Measurements from ENCODE around the gene CAPN1.
"Not testable (repeated sequence)": the region's sequence is repeated elsewhere in the genome, so short reads cannot be mapped to it uniquely, and the experiment has no call there.

CAPN1 gene

GRCh38 chr11:65181569-65182257, at the start of gene CAPN1:
CAPN1 (plus strand) TSS chr11:65181928; CDS start chr11:65182702, 774 bp downstream.
- peak; percentile 33 to 52 for DNase-seq

DNA sequence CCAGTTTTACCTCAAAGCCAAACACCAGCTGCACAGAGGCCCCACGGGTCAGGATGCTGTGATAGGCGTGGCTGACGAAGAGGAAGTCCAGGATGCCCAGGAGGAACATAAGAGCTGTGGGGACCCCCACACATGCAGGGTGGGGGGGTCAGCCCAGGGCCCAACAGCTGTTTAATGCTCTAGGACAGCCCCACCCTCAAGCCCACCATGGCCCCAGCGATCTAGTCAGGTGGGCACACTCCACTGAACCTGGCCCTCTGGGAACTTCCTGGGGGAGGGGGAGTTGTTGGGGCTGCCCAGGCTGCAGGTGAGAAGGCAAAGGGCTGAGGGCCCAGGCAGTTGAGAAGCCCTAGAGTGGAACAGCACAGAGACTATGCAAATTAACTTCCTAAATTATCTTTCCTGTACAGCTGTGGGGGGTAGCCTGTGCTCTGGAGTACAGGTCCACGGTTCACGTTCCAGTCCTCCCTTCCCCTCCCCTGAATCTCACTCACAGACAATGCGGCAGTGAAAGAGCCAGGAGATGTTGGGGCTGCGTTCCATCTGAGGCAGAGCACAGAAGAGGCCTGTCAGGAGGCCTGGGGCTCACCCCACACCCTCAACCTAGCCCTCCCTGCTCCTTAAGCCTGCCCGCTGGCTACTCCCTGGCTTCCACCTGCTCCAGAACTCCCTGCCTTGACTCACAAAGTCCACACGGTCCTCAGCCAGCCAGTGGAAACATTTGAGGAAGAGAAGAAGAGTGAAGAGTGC, 49.3 kb upstream of the CAPN1 start:
- no peak for DNase-seq

DNA sequence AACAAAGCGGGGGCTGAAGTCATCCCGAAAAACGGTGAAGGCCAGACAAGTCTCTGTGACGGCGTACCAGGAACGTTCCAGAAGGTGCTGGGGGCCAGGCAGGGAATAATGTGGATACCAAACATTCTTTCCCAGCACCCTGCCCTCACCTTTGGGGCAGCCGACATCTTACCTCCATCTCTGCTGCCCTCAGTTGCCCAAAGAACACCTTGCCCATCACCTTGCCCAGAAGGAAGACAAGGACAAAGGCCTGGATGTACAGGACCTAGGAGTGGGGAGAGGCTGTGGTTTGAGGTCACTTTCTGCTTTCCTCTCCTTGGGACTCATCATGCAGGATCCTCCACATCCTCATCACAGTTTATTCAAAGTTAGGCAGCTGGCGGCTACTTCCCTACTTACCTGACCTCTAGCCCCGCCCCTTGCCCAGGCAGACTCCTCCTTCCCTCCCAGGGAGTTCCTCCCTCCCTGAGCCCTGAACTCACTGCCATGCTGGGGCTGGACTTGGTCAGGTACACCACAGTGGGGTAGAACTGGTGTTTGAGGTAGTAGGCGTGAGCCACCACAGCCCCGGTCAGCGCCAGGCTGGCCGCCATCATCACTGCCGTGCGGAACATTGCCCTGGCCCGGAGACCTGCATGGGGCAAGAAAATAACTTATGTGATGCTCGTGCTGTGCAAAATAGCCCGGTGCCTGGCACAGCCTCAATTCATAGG, 48.6 kb upstream of the CAPN1 start:
- peak in 1 of 2 donors; percentile 23 for DNase-seq

- DNase-seq = no peak
Measured at GRCh38 chr11:65133724-65134123, 48.0 kb upstream of the CAPN1 start.

DNA sequence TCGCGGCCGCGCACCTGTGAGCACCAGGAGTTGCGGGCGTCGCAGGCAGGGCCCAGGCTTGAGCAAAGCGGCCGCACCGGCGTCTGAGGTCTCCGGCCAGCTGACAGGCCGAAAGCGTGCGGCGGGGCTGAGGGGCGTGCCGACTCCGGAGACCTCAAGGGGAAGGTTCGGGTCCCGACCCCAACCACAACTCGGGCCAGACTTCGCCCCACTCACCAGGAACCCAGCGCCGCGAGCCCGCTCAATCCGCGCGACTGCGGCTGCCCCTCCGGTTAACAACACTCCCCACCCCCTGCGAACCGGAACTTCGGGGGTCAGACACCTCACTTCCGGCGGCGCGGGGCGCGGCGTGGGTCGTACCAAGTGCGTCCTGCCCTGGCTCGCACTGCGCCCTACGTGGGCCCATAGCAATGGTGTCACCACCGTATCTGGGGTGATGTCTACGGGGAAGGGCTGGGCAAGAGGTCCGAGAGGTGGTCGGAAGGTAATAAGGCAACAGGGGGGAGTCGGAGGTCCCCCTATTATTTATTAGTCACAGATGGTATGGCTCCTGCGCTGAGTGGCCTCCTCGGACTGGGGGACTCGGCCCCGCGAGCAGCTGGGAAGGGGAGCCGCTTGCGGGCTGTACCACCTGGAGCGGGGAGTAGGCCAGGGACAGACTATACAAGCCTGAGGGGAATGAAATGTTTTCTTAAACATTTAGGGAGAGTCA, 47.3 kb upstream of the CAPN1 start, which contains the start of gene SYVN1:
Gene SYVN1, minus strand, starts transcription at position 280 of the 712 bp plus-strand sequence. CDS start 918 bp downstream, outside the sequence.
- DNase-seq = peak; percentile 87

GRCh38 chr11:65134952-65135632, 46.6 kb upstream of the CAPN1 start:
- DNase-seq = peak; percentile 89 to 93

- no peak for DNase-seq
Measured at GRCh38 chr11:65135633-65136145, 46.0 kb upstream of the CAPN1 start.

GRCh38 chr11:65136515-65137096, 45.1 kb upstream of the CAPN1 start:
- no peak for DNase-seq

GRCh38 chr11:65141896-65142494, 39.7 kb upstream of the CAPN1 start:
- no peak for DNase-seq

DNA sequence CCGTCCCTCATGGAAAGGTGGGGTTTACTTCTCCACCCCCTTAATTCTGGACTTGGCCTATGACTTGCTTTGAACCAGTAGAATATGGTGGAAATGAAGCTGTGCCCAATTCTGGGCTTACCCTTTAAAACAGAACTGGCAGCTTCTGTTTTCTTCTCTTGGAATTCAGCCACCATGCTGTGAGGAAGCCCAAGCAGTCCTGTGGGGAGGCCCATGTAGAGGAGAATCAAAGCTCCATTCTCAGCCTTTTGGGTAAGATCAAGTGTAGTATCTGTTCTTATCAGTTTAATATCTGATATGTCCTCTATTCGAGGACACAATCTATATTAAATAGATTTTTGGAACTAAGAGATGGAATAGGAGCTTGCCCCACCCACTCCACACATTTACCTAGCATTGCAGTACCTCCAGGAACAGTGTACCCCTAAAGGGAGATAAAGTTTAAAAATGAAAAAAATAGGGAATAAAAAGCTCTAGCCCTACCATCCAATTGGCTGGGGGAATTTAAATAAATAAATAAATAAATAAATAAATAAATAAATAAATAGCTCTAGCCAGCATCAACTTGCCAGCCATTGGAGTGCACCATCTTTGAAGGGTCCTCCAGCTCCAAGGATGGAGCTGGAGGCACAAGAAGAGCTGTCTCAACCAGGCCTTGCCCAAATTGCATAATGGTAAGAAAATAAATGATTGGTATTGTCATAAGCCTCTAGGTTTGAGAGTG, 34.2 kb upstream of the CAPN1 start:
- DNase-seq = no peak

GRCh38 chr11:65148657-65149056, 33.1 kb upstream of the CAPN1 start:
- no peak for DNase-seq

DNA sequence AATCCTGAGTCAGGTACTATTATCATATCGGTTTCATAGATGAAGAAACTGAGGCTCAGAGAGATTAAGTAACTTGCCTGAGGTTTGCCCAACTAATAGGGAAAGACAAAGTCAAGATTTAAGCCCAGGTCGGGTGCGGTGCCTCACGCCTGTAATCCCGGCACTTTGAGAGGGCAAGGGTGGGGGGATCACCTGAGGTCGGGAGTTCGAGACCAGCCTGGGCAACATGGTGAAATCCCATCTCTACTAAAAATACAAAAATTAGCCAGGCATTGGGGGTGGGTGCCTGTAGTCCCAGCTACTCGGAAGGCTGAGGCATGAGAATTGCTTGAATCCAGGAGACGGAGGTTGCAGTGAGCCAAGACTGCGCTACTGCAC, 31.6 kb upstream of the CAPN1 start:
- not testable (repeated sequence) for DNase-seq

DNA sequence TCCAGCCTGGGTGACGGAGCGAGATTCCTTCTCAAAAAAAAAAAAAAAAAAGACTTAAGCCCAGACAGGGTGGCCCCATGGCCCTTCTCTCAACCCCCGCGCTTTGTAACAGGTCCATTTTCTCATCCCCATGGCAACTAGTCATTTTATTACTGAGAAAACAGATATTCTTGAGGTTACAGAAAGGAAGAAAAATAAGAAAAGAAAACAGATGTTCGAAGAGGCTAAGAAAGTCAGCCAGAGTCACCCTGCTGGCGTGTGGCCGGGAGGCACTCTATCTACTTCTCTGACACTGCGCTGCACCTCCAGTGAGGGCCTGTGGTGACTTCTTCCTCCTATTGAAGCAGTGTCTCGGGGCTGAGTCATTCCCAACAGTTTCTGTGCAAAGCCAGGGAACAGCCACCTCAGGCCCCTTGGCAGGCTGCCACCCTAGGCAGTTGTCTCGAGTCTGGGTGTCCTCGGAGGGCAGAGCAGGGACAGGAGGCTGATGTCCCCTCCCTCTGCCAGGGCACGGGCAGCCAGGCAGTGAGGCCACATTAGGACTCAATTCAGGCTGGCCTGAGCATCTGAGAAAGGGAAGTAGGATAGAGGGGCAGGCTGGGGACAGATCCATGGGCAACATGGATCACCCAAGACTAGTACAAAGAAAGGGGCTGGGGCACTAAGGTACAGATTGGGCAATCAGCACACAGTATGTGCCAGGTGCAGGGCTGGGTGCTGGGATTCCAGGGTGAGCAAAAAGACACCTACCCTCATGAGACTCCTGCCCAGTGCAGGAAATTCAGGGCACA, 31.0 kb upstream of the CAPN1 start:
- peak; percentile 81 to 83 for DNase-seq

DNA sequence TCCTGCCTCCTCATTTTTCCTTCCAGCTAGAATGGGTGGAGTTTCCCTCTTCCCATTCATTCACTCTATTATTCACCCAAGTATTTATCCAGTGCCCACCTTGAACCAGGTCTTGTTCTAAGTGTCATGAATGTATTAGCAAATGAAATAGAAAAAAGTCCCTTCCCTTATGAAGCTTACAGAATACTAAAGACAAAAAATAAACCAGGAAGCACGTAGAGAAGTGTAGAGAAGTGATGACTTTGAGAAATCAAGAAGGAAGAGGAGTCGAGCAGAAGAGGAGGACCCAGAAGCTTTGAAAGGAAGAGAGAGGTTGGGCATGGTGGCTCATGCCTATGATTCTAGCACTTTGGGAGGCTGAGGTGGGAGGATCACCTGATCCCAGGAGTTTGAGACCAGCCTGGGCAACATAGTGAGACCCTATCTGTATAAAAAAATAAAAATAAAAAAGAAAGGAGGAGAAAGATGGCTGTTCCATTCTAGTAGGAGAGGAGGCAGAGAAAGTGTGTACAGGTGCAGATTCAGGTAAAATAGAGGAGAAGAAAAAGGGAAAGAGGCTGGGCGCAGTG, 30.3 kb upstream of the CAPN1 start:
- peak in 1 of 2 donors; percentile 21 for DNase-seq

DNA sequence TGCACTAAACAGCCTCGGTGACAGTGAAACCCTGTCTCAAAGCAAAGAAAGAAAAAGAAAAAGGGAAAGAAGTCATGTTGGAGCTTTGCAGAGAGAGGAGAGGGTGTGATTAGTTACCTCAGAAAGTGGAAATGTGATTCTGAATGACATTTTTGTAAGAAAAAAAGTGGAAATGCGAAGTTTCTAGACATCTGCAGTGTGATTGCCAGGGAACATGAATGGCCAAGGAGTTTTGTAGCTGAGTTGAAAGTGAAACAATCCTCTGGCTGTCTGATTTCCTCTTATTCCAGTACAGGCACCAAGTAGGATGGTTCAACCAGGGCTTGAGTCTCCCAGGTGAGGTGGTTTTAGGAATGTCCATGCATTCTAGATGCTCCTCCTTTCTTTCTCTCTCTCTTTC, 29.6 kb upstream of the CAPN1 start:
- DNase-seq = peak in 1 of 2 donors; percentile 40

- peak in 1 of 2 donors; percentile 21 for DNase-seq
Measured at GRCh38 chr11:65156256-65156655, 25.5 kb upstream of the CAPN1 start.

- no peak for DNase-seq
Measured at GRCh38 chr11:65156926-65157325, 24.8 kb upstream of the CAPN1 start.

DNA sequence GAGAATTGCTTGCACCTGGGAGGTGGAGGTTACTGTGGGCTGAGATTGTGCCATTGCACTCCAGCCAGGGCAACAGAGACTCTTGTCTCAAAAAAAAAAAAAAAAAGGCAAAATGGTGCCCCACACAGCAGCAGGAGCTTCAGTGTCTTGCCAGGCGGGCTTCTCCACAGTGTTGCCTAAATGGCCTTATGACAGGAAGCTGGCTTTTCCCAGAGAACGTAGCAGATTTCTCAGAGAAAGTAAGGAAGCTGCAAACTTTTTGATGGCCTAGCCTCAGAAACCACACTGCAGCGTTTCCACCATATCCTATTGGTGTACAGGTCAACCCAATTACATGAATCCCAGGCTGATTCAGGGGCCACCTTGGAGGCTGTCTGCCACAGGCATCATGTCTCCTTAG, 24.4 kb upstream of the CAPN1 start:
- DNase-seq = peak; percentile 49 to 61

DNA sequence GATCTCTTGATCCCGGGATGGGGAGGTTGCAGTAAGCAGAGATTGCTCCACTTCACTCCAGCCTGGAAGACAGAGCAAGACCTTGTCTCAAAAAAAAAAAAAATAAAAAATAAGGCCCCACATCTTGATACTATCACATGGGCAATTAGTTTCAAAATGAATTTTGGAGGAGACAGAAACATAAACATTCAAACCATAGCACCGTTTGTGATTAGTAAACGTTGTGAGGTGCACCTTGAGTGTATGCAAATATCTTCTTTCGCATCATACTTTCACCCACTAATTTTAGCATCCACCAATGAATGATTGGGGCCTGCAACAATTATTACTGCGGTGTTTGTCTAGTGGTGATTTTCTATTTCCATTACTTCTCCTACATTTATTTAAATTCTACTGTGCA, 22.7 kb upstream of the CAPN1 start:
- DNase-seq = no peak

All from inflammatory macrophage treated with lipopolysaccharide for 1 hour (primary cell).